ENCODE data around the gene CABLES2. TPM values are rescaled to one million over a fixed set of nuclear protein-coding genes. Genes with fewer than 3 reads are reported as not detected.
"Not testable (repeated sequence)": the region's sequence is repeated elsewhere in the genome, so short reads cannot be mapped to it uniquely, and the experiment has no call there.

CABLES2 gene
- total RNA-seq, 1 donor from 2014 or later, result 0.43 TPM

- H3K36me3 ChIP-seq, result no peaks in the 10 kb centered on the region
- H3K4me1 ChIP-seq, result peaks cover 16 to 41% of the 10 kb centered on the region in 2 donors
- no peaks in the 10 kb centered on the region for H3K27me3 ChIP-seq
- H3K4me3 ChIP-seq, result no peak overlapping the region
- peak overlapping the region; percentile 46 to 71 for H3K27ac ChIP-seq
- H3K9me3 ChIP-seq, result no peaks in the 10 kb centered on the region
- intact Hi-C loops (cut with DNase I), result loop anchor here (10.0 kb wide), 1 partner anchor 232 kb away; the partner anchor contains the start of genes PSMA7 and SS18L1
- no peak for TF ChIP-seq CTCF (IDR thresholded peaks at IDR 0.05)
- no peak for DNase-seq (ENCODE audit: low spot score in 2 of 2)
These were observed 30.0 kb downstream of the CABLES2 start for GRCh38 chr20:62377064-62377461.

- H3K36me3 ChIP-seq, result no peaks in the 10 kb centered on the region
- intact Hi-C loops (cut with DNase I), result loop anchor here (1.0 to 10.0 kb wide), 2 partner anchors 24 to 232 kb away; partner anchors contain the start of genes PSMA7 and SS18L1
- peaks cover 16 to 48% of the 10 kb centered on the region in 2 donors for H3K4me1 ChIP-seq
- no peaks in the 10 kb centered on the region for H3K9me3 ChIP-seq
- peak; percentile 65 to 84 (median 71) for TF ChIP-seq CTCF (IDR thresholded peaks at IDR 0.05)
- DNase-seq (ENCODE audit: low spot score in 2 of 2), result no peak
- no peak overlapping the region for H3K4me3 ChIP-seq
- H3K27me3 ChIP-seq, result no peaks in the 10 kb centered on the region
- H3K27ac ChIP-seq, result peak overlapping the region; percentile 46 to 71
These were observed 30.7 kb downstream of the CABLES2 start for GRCh38 chr20:62376112-62377063.

GRCh38 chr20:62374331-62375152 is 32.5 kb downstream of the CABLES2 start:
- Histone ChIP-seq H3K27me3 (no peaks in the 10 kb centered on the region), H3K27ac (peak overlapping the region; percentile 46 to 71), H3K9me3 (no peaks in the 10 kb centered on the region), H3K4me3 (no peak overlapping the region), H3K4me1 (peaks cover 18 to 63% of the 10 kb centered on the region in 2 donors), H3K36me3 (no peaks in the 10 kb centered on the region)
- intact Hi-C loops (cut with DNase I), result loop anchor here (10.0 kb wide), 1 partner anchor 230 kb away; the partner anchor contains the start of genes PSMA7 and SS18L1
- TF ChIP-seq CTCF (IDR thresholded peaks at IDR 0.05), result no peak
- no peak for DNase-seq (ENCODE audit: low spot score in 2 of 2)

- DNase-seq (ENCODE audit: low spot score in 2 of 2); H3K36me3 ChIP-seq; H3K4me3 ChIP-seq; H3K9me3 ChIP-seq; H3K27me3 ChIP-seq: not testable (repeated sequence)
- H3K27ac ChIP-seq, result peak overlapping the region in 1 of 2 donors; percentile 46
- intact Hi-C loops (cut with DNase I), result loop anchor here (10.0 kb wide), 1 partner anchor 229 kb away; the partner anchor contains the start of genes PSMA7 and SS18L1
- H3K4me1 ChIP-seq, result peaks cover 24 to 72% of the 10 kb centered on the region in 2 donors
These were observed 33.4 kb downstream of the CABLES2 start for GRCh38 chr20:62373631-62374179.

- DNase-seq (ENCODE audit: low spot score in 2 of 2), result no peak
- intact Hi-C loops (cut with DNase I), result loop anchor here (10.0 kb wide), 1 partner anchor 228 kb away; the partner anchor contains the start of genes PSMA7 and SS18L1
- H3K9me3 ChIP-seq, result no peaks in the 10 kb centered on the region
- no peak for TF ChIP-seq CTCF (IDR thresholded peaks at IDR 0.05)
- H3K4me1 ChIP-seq, result peaks cover 30 to 73% of the 10 kb centered on the region in 2 donors
- no peaks in the 10 kb centered on the region for H3K36me3 ChIP-seq
- H3K4me3 ChIP-seq, result no peak overlapping the region
- no peaks in the 10 kb centered on the region for H3K27me3 ChIP-seq
- peak overlapping the region; percentile 76 to 78 for H3K27ac ChIP-seq
These were observed 34.8 kb downstream of the CABLES2 start for GRCh38 chr20:62372042-62372993.

Measured in ascending aorta (tissue), 2 donors.